ENCODE results near the gene TAF1C.
A peak's percentile ranks its signal among the peaks of the same experiment; 100 is the strongest.
"Not testable (repeated sequence)": the region's sequence is repeated elsewhere in the genome, so short reads cannot be mapped to it uniquely, and the experiment has no call there.

Gene TAF1C

GRCh38 chr16:84186685-84187437 is at the start of gene TAF1C:
Gene TAF1C, minus strand, starts transcription at chr16:84187057. Its CDS starts 2,069 bp downstream, at chr16:84184988.
- peak; percentile 91 for DNase-seq

- DNase-seq, result no peak
These were observed 47.7 kb upstream of the TAF1C start for GRCh38 chr16:84234321-84235241.

GRCh38 chr16:84233748-84234147 is 46.9 kb upstream of the TAF1C start:
- no peak for DNase-seq

GRCh38 chr16:84232969-84233368 is 46.1 kb upstream of the TAF1C start:
- DNase-seq, result no peak

- no peak for DNase-seq
These were observed 45.2 kb upstream of the TAF1C start for GRCh38 chr16:84232060-84232459.

- no peak for DNase-seq
These were observed 42.6 kb upstream of the TAF1C start for GRCh38 chr16:84229471-84229870.

- DNase-seq, result no peak
These were observed 41.5 kb upstream of the TAF1C start for GRCh38 chr16:84228256-84228838.

GRCh38 chr16:84227548-84227947 is 40.7 kb upstream of the TAF1C start:
- no peak for DNase-seq

- DNase-seq, result no peak
These were observed 39.2 kb upstream of the TAF1C start for GRCh38 chr16:84226026-84226425.

GRCh38 chr16:84225571-84225970 is 38.7 kb upstream of the TAF1C start:
- no peak for DNase-seq

- DNase-seq, result no peak
These were observed 38.3 kb upstream of the TAF1C start for GRCh38 chr16:84225126-84225525.

GRCh38 chr16:84224554-84224953 is 37.7 kb upstream of the TAF1C start:
- DNase-seq, result no peak

GRCh38 chr16:84223456-84223855 is 36.6 kb upstream of the TAF1C start:
- DNase-seq, result no peak

GRCh38 chr16:84220851-84221250 is 34.0 kb upstream of the TAF1C start:
- no peak for DNase-seq

GRCh38 chr16:84218956-84219355 is 32.1 kb upstream of the TAF1C start:
- no peak for DNase-seq

GRCh38 chr16:84218176-84218823 is 31.4 kb upstream of the TAF1C start:
- no peak for DNase-seq

GRCh38 chr16:84216144-84216543 is 29.3 kb upstream of the TAF1C start:
- DNase-seq, result not testable (repeated sequence)

GRCh38 chr16:84215531-84215930 is 28.7 kb upstream of the TAF1C start:
- DNase-seq, result no peak

- DNase-seq, result no peak
These were observed 27.7 kb upstream of the TAF1C start for GRCh38 chr16:84214451-84215066.

GRCh38 chr16:84212631-84213030 is 25.8 kb upstream of the TAF1C start:
- DNase-seq, result no peak

- no peak for DNase-seq
These were observed 25.3 kb upstream of the TAF1C start for GRCh38 chr16:84212154-84212553.

- DNase-seq, result no peak
These were observed 23.1 kb upstream of the TAF1C start for GRCh38 chr16:84209989-84210388.

- no peak for DNase-seq
These were observed 21.0 kb upstream of the TAF1C start for GRCh38 chr16:84207879-84208278.
